B cell (primary cell): ENCODE measurements around the gene PEA15. TPM values are rescaled to one million over a fixed set of nuclear protein-coding genes. Genes with fewer than 3 reads are reported as not detected.

ENCODE experiments used
- ATAC-seq: fragments of 200-7000 bp; cut with Tn5 transposase; one replicate; pipeline ENCODE4 v1.10.0; 2021; ENCODE audit warnings: low read depth, mild to moderate bottlenecking, moderate number of reproducible peaks, moderate library complexity
- CTCF ChIA-PET: fragments of 350-600 bp; sonication (Branson Sonifier 250); formaldehyde crosslinking; loops from one replicate; lab custom pipeline; 2021; ENCODE audit warnings: antibody characterized with exemption, inconsistent platforms; lab: Charles Lee
- POLR2A ChIA-PET: fragments of 350-600 bp; sonication (Branson Sonifier 250); formaldehyde crosslinking; loops from one replicate; lab custom pipeline; 2021; ENCODE audit warnings: antibody characterized with exemption; lab: Charles Lee
- DNase-seq: peaks from one replicate; pipeline ENCODE4 v3.0.0; 2013
- H2AFZ ChIP-seq: 2 replicates; pipeline ENCODE4 v1.6.1; 2012; ENCODE audit warnings: mild to moderate bottlenecking, low read depth, low read length; ENCODE audit not compliant: insufficient read depth, poor library complexity, severe bottlenecking
- H3K27ac ChIP-seq, 2 donors: 1 replicate in 1 of 2; 2 replicates in 1 of 2; pipeline ENCODE4 v1.5.1; 2012 to 2013; ENCODE audit warnings: low read length in 2 of 2, mild to moderate bottlenecking in 2 of 2, moderate library complexity in 1 of 2
- H3K27me3 ChIP-seq, 4 experiments: fragments of 200-600 bp in 1 of 4; sonication (generic) in 1 of 4; replicated peaks in 1 of 4; 1 replicate in 2 of 4; 2 replicates in 2 of 4; pipeline versions ENCODE4 v1.6.1 to v1.7.0; 2013 to 2016; ENCODE audit warnings: low read length in 3 of 4, mild to moderate bottlenecking in 2 of 4, mixed read lengths in 1 of 4, moderate library complexity in 1 of 4; ENCODE audit not compliant: insufficient read depth in 4 of 4, control insufficient read depth in 3 of 4; ENCODE audit errors: control extremely low read depth in 1 of 4
- H3K36me3 ChIP-seq, 2 experiments: replicated peaks in 1 of 2; 1 replicate in 1 of 2; 2 replicates in 1 of 2; pipeline versions ENCODE4 v1.6.1 to v1.7.1; 2013; ENCODE audit warnings: low read length in 1 of 2; ENCODE audit not compliant: insufficient read depth in 2 of 2, control insufficient read depth in 1 of 2; ENCODE audit errors: control extremely low read depth in 1 of 2, extremely low read depth in 1 of 2
- H3K4me1 ChIP-seq, 2 donors: fragments of 200-600 bp in 1 of 2; sonication (generic) in 1 of 2; 1 replicate in 1 of 2; 2 replicates in 1 of 2; pipeline versions ENCODE4 v1.5.1 to v1.6.1; 2013 to 2017; ENCODE audit warnings: low read length in 2 of 2; ENCODE audit not compliant: control insufficient read depth in 2 of 2, insufficient read depth in 2 of 2
- H3K4me2 ChIP-seq: replicated peaks from 2 replicates; pipeline ENCODE3; 2012; ENCODE audit warnings: mild to moderate bottlenecking, low read depth, low read length; ENCODE audit not compliant: poor library complexity, severe bottlenecking
- H3K4me3 ChIP-seq, 5 experiments: fragments of 200-600 bp in 1 of 5; sonication (generic) in 1 of 5; 1 replicate in 3 of 5; 2 replicates in 2 of 5; pipeline versions ENCODE4 v1.5.1 to v1.7.0; 2011 to 2016; ENCODE audit warnings: low read length in 4 of 5, mild to moderate bottlenecking in 4 of 5, low read depth in 2 of 5, control low read depth in 1 of 5, moderate library complexity in 1 of 5; ENCODE audit not compliant: insufficient read depth in 1 of 5; ENCODE audit errors: control extremely low read depth in 1 of 5, extremely low read depth in 1 of 5
- H3K79me2 ChIP-seq: fragments of 200-600 bp; sonication (generic); one replicate; pipeline ENCODE4 v1.6.0; 2016; ENCODE audit warnings: low read length; ENCODE audit not compliant: control insufficient read depth, insufficient read depth
- H3K9ac ChIP-seq: fragments of 200-600 bp; sonication (generic); 2 replicates; pipeline ENCODE4 v1.6.1; 2017; ENCODE audit warnings: mild to moderate bottlenecking, low read length, moderate library complexity
- H3K9me3 ChIP-seq, 3 donors: one replicate each; pipeline versions ENCODE4 v1.6.1 to v1.7.1; 2013; ENCODE audit warnings: low read length in 2 of 3; ENCODE audit not compliant: control insufficient read depth in 2 of 3, insufficient read depth in 1 of 3; ENCODE audit errors: control extremely low read depth in 1 of 3
- H4K20me1 ChIP-seq: 2 replicates; pipeline ENCODE4 v1.6.0; 2012; ENCODE audit warnings: mild to moderate bottlenecking, low read length; ENCODE audit not compliant: insufficient read depth, control insufficient read depth, poor library complexity, severe bottlenecking
- H3K27ac Mint-ChIP-seq: one replicate; pipeline ENCODE4 v1.8.0; 2021; ENCODE audit warnings: mixed read lengths
- H3K27me3 Mint-ChIP-seq: one replicate; pipeline ENCODE4 v1.8.0; 2021; ENCODE audit warnings: mixed read lengths
- H3K4me1 Mint-ChIP-seq: one replicate; pipeline ENCODE4 v1.8.0; 2021; ENCODE audit warnings: mixed read lengths
- H3K4me3 Mint-ChIP-seq: one replicate; pipeline ENCODE4 v1.8.0; 2021; ENCODE audit warnings: mixed read lengths
- H3K9me3 Mint-ChIP-seq: one replicate; pipeline ENCODE4 v1.8.0; 2022; ENCODE audit warnings: mixed read lengths; ENCODE audit not compliant: insufficient read depth
- EZH2 ChIP-seq: IDR thresholded peaks from 2 replicates; pipeline ENCODE4 v1.6.1; 2012; ENCODE audit warnings: borderline replicate concordance, low read depth, mild to moderate bottlenecking, moderate library complexity, low read length; ENCODE audit not compliant: insufficient read depth, poor library complexity, severe bottlenecking
- WGBS: methylation state at CpG from one replicate; pipeline ENCODE4 v1.1.5; 2013; ENCODE audit warnings: missing lambda C conversion rate; ENCODE audit not compliant: insufficient coverage; 5-methylcytosine and 5-hydroxymethylcytosine counted together
- intact Hi-C: fragments of 100-400 bp; cut with micrococcal nuclease; formaldehyde crosslinking; loops from one replicate; pipeline ENCODE4 v1.10.0; 2022
- polyA plus RNA-seq: library from polyadenylated mRNA; depleted of rRNA; stranded (reverse); fragments of >200 nt; gene quantifications from 2 replicates; pipeline ENCODE4 v1.2.3, GENCODE V29; 2012
- total RNA-seq, 2 donors: library from RNA; stranded (reverse); fragments of 120-200 nt in 1 of 2; gene quantifications; 1 replicate in 1 of 2; 2 replicates in 1 of 2; pipeline versions ENCODE4 v1.2.3 to v1.2.4, GENCODE V29; 2013 to 2022
- TF ChIP-seq, protein P1 (sequence below): fragments of 200-600 bp; IDR thresholded peaks from one replicate; pipeline ENCODE4 v1.8.0; 2022; ENCODE audit warnings: antibody characterized with exemption, mild to moderate bottlenecking

PEA15 gene
- total and polyA plus RNA-seq, 2 donors (not counting 1 experiment from before 2014, with no cell fraction given), result 81.7 to 91.4 TPM

DNA sequence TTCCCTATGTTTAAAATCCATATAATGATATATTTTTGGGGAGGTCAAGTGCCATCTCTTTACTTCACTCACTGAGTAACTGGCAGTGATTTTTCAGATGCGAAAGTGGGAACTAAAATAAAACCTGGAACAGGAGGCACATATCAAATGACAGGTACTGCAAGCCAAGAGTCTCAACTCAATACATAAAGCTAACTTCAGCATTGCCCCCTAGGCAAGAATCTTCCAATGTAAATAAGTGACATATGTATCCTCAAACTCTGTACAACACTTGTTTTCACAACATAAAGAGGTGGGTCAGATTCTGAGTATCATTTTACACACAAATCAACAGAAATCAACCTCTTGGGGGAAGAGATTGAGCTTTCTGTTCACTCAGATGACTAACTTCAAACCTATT, 39.0 kb downstream of the PEA15 start:
- intact Hi-C loops, result no loop called here
- Mint-ChIP-seq H3K27me3 (no peaks in the 10 kb centered on the region), H3K4me3 (no peak overlapping the region), H3K9me3 (no peaks in the 10 kb centered on the region), H3K4me1 (peaks cover 4% of the 10 kb centered on the region), H3K27ac (no peak overlapping the region)
- DNase-seq, result no peak
- Histone ChIP-seq H2AFZ (no peak overlapping the region), H3K9ac (no peak overlapping the region), H3K27ac (no peak overlapping the region), H3K27me3 (no peaks in the 10 kb centered on the region), H3K79me2 (peaks cover 61% of the 10 kb centered on the region), H3K4me1 (no peaks in the 10 kb centered on the region), H3K9me3 (no peaks in the 10 kb centered on the region), H4K20me1 (peaks cover 20% of the 10 kb centered on the region), H3K4me2 (no peak overlapping the region), H3K36me3 (peaks cover 23 to 41% of the 10 kb centered on the region in 2 experiments), H3K4me3 (no peak overlapping the region)
- no CpG with 5 or more reads among the region's 1 CpG for WGBS
- POLR2A ChIA-PET, result no interaction called here
- no peak for ATAC-seq
- CTCF ChIA-PET, result interaction anchor here (0.7 to 2.0 kb wide), 2 partner anchors 8 to 47 kb away, joined by 3 to 9 read pairs; no protein-coding TSS in a partner anchor
- TF ChIP-seq, protein P1, sequence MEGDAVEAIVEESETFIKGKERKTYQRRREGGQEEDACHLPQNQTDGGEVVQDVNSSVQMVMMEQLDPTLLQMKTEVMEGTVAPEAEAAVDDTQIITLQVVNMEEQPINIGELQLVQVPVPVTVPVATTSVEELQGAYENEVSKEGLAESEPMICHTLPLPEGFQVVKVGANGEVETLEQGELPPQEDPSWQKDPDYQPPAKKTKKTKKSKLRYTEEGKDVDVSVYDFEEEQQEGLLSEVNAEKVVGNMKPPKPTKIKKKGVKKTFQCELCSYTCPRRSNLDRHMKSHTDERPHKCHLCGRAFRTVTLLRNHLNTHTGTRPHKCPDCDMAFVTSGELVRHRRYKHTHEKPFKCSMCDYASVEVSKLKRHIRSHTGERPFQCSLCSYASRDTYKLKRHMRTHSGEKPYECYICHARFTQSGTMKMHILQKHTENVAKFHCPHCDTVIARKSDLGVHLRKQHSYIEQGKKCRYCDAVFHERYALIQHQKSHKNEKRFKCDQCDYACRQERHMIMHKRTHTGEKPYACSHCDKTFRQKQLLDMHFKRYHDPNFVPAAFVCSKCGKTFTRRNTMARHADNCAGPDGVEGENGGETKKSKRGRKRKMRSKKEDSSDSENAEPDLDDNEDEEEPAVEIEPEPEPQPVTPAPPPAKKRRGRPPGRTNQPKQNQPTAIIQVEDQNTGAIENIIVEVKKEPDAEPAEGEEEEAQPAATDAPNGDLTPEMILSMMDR, result no peak
- no peak for TF ChIP-seq EZH2

GRCh38 chr1:160245434-160245833, 40.2 kb downstream of the PEA15 start:
- Histone ChIP-seq H3K9me3 (no peaks in the 10 kb centered on the region), H3K27ac (no peak overlapping the region), H3K9ac (no peak overlapping the region), H4K20me1 (peaks cover 20% of the 10 kb centered on the region), H3K4me1 (no peaks in the 10 kb centered on the region), H3K36me3 (peaks cover 15 to 29% of the 10 kb centered on the region in 2 experiments), H3K4me2 (no peak overlapping the region), H3K4me3 (no peak overlapping the region), H3K79me2 (peaks cover 58% of the 10 kb centered on the region), H3K27me3 (no peaks in the 10 kb centered on the region), H2AFZ (no peak overlapping the region)
- peaks cover 4% of the 10 kb centered on the region for H3K4me1 Mint-ChIP-seq
- H3K27ac Mint-ChIP-seq, result no peak overlapping the region
- intact Hi-C loops, result no loop called here
- CTCF ChIA-PET, result interaction anchor here (1.7 to 7.9 kb wide), 2 partner anchors 45 to 54 kb away, joined by 6 to 127 read pairs; partner anchors contain the start of gene CASQ1
- no peaks in the 10 kb centered on the region for H3K27me3 Mint-ChIP-seq
- TF ChIP-seq, protein P1, result no peak
- no peak for TF ChIP-seq EZH2
- ATAC-seq, result no peak
- POLR2A ChIA-PET, result no interaction called here
- no peak for DNase-seq
- H3K4me3 Mint-ChIP-seq, result no peak overlapping the region
- WGBS, result 100% methylated on average over 1 of the region's 1 CpG
- no peaks in the 10 kb centered on the region for H3K9me3 Mint-ChIP-seq
